H1 (cell line): ENCODE data around the gene HMGN3. TPM values are rescaled to one million over a fixed set of nuclear protein-coding genes. Genes with fewer than 3 reads are reported as not detected.
A peak's percentile ranks its signal among the peaks of the same experiment; 100 is the strongest.

Source experiments
- CTCF ChIA-PET: fragments of 300-600 bp; sonication (Branson Sonifier 250); formaldehyde crosslinking; loops from one replicate; lab custom pipeline; 2021; ENCODE audit not compliant: partially characterized antibody; lab: Charles Lee
- POLR2A ChIA-PET: fragments of 300-600 bp; sonication (Branson Sonifier 250); formaldehyde crosslinking; loops from one replicate; lab custom pipeline; 2021; ENCODE audit warnings: inconsistent platforms; ENCODE audit not compliant: partially characterized antibody; lab: Charles Lee
- DNase-seq, 2 experiments: peaks; one replicate each; pipeline versions ENCODE4 v3.0.0 to v3.0.0-alpha.2; 2010 to 2022; ENCODE audit warnings: low spot score in 2 of 2, low read depth in 1 of 2, mixed read lengths in 1 of 2
- FAIRE-seq: peaks from 2 replicates; lab custom pipeline; 2011; peaks lifted over from hg19 to GRCh38; lab: Jason Lieb, UNC
- H2AFZ ChIP-seq: 2 replicates; pipeline ENCODE4 v1.8.1; 2012; ENCODE audit warnings: low read length, inconsistent platforms
- H2AK5ac ChIP-seq: 2 replicates; pipeline ENCODE4 v1.6.1; 2013; ENCODE audit warnings: low read depth, low read length
- H2BK120ac ChIP-seq: replicated peaks from 2 replicates; pipeline ENCODE3; 2013; ENCODE audit warnings: low read depth, low read length, inconsistent platforms
- H2BK12ac ChIP-seq: 2 replicates; pipeline ENCODE4 v1.6.1; 2013; ENCODE audit warnings: low read depth, low read length
- H2BK15ac ChIP-seq: 2 replicates; pipeline ENCODE4 v1.6.1; 2013; ENCODE audit warnings: low read length
- H2BK20ac ChIP-seq: 2 replicates; pipeline ENCODE4 v1.6.1; 2013; ENCODE audit warnings: low read length
- H2BK5ac ChIP-seq: 2 replicates; pipeline ENCODE4 v1.6.1; 2013; ENCODE audit warnings: low read depth, low read length
- H3K14ac ChIP-seq: 2 replicates; pipeline ENCODE4 v1.6.1; 2013; ENCODE audit warnings: inconsistent platforms; ENCODE audit not compliant: insufficient read length
- H3K18ac ChIP-seq: 2 replicates; pipeline ENCODE4 v1.6.1; 2013; ENCODE audit warnings: low read length; ENCODE audit errors: extremely low read depth
- H3K23ac ChIP-seq: 2 replicates; pipeline ENCODE4 v1.6.1; 2013; ENCODE audit warnings: inconsistent platforms; ENCODE audit not compliant: insufficient read length
- H3K23me2 ChIP-seq: 2 replicates; pipeline ENCODE4 v1.6.1; 2013; ENCODE audit warnings: low read depth, low read length
- H3K27ac ChIP-seq: 2 replicates; pipeline ENCODE4 v1.6.1; 2011; ENCODE audit warnings: low read depth, low read length, inconsistent platforms
- H3K27me3 ChIP-seq, 4 experiments: replicated peaks in 1 of 4; 1 replicate in 1 of 4; 2 replicates in 3 of 4; pipeline versions ENCODE4 v1.6.1 to v1.8.1; 2011 to 2013; ENCODE audit warnings: low read length in 3 of 4, mild to moderate bottlenecking in 3 of 4, inconsistent platforms in 2 of 4, mixed read lengths in 2 of 4, moderate library complexity in 1 of 4; ENCODE audit not compliant: control insufficient read depth in 3 of 4, insufficient read depth in 3 of 4; ENCODE audit errors: extremely low read depth in 1 of 4
- H3K36me3 ChIP-seq, 4 experiments: 2 replicates each; pipeline versions ENCODE4 v1.6.1 to v1.8.1; 2011 to 2013; ENCODE audit warnings: mild to moderate bottlenecking in 4 of 4, low read length in 3 of 4, moderate library complexity in 2 of 4, control low read depth in 1 of 4, inconsistent platforms in 1 of 4; ENCODE audit not compliant: insufficient read depth in 4 of 4, control insufficient read depth in 2 of 4
- H3K4ac ChIP-seq: replicated peaks from 2 replicates; pipeline ENCODE3; 2013; ENCODE audit warnings: low read length, low read depth, mixed read lengths, inconsistent platforms; ENCODE audit not compliant: insufficient read length
- H3K4me1 ChIP-seq, 4 experiments: replicated peaks in 1 of 4; 1 replicate in 1 of 4; 2 replicates in 3 of 4; pipeline versions ENCODE4 v1.6.1 to v1.8.1; 2011 to 2013; ENCODE audit warnings: low read length in 3 of 4, inconsistent platforms in 2 of 4, mixed read lengths in 1 of 4; ENCODE audit not compliant: insufficient read depth in 4 of 4, control insufficient read depth in 3 of 4
- H3K4me2 ChIP-seq, 2 experiments: 2 replicates each; pipeline versions ENCODE4 v1.6.1 to v1.8.1; 2011 to 2013; ENCODE audit warnings: low read depth in 2 of 2, low read length in 2 of 2, control low read depth in 1 of 2, inconsistent platforms in 1 of 2, mild to moderate bottlenecking in 1 of 2; ENCODE audit not compliant: insufficient read depth in 1 of 2
- H3K4me3 ChIP-seq, 4 experiments: fragments of 200-600, 300-600 bp in 1 of 4; sonication (generic), shearing (Covaris generic), sonication (Bioruptor Twin) in 1 of 4; 2 replicates each; pipeline versions ENCODE4 v1.5.1 to v1.8.1; 2011 to 2016; ENCODE audit warnings: low read length in 4 of 4, low read depth in 3 of 4, control low read depth in 2 of 4, inconsistent platforms in 2 of 4, mild to moderate bottlenecking in 2 of 4, mixed read lengths in 1 of 4, moderate library complexity in 1 of 4; ENCODE audit not compliant: insufficient read depth in 2 of 4; ENCODE audit errors: extremely low read depth in 1 of 4
- H3K56ac ChIP-seq: replicated peaks from 2 replicates; pipeline ENCODE3; 2013; ENCODE audit warnings: low read depth, mild to moderate bottlenecking, mixed read lengths, low read length, inconsistent platforms; ENCODE audit not compliant: insufficient read length
- H3K79me1 ChIP-seq: 2 replicates; pipeline ENCODE4 v1.6.1; 2013; ENCODE audit warnings: low read depth, low read length, control low read depth
- H3K79me2 ChIP-seq, 2 experiments: 2 replicates each; pipeline versions ENCODE4 v1.6.1 to v1.8.1; 2012 to 2013; ENCODE audit warnings: low read length in 2 of 2, mild to moderate bottlenecking in 2 of 2, inconsistent platforms in 1 of 2; ENCODE audit not compliant: insufficient read depth in 2 of 2, control insufficient read depth in 1 of 2
- H3K9ac ChIP-seq, 4 experiments: replicated peaks in 1 of 4; 1 replicate in 1 of 4; 2 replicates in 3 of 4; pipeline versions ENCODE4 v1.6.1 to v1.8.1; 2011 to 2013; ENCODE audit warnings: low read depth in 3 of 4, low read length in 3 of 4, control low read depth in 2 of 4, mild to moderate bottlenecking in 2 of 4, moderate library complexity in 2 of 4, inconsistent platforms in 1 of 4; ENCODE audit errors: extremely low read depth in 1 of 4
- H3K9me3 ChIP-seq, 2 experiments: 2 replicates each; pipeline versions ENCODE4 v1.6.1 to v1.8.1; 2012 to 2013; ENCODE audit warnings: mild to moderate bottlenecking in 2 of 2, moderate library complexity in 2 of 2, control low read depth in 1 of 2, inconsistent platforms in 1 of 2, low read depth in 1 of 2, low read length in 1 of 2, mixed read lengths in 1 of 2; ENCODE audit not compliant: insufficient read depth in 2 of 2
- H4K20me1 ChIP-seq, 2 experiments: replicated peaks in 1 of 2; 2 replicates each; pipeline versions ENCODE3 to v1.8.1; 2011 to 2013; ENCODE audit warnings: inconsistent platforms in 2 of 2, low read length in 2 of 2, mild to moderate bottlenecking in 1 of 2; ENCODE audit not compliant: insufficient read depth in 2 of 2, control insufficient read depth in 1 of 2
- H4K5ac ChIP-seq: 2 replicates; pipeline ENCODE4 v1.6.1; 2013; ENCODE audit warnings: low read length, low read depth, mixed read lengths, inconsistent platforms; ENCODE audit not compliant: insufficient read length
- H4K8ac ChIP-seq: 2 replicates; pipeline ENCODE4 v1.8.0; 2013; ENCODE audit warnings: mild to moderate bottlenecking, moderate library complexity, low read length, inconsistent platforms; ENCODE audit not compliant: insufficient read depth; ENCODE audit errors: extremely low read depth
- H4K91ac ChIP-seq: replicated peaks from 2 replicates; pipeline ENCODE3; 2013; ENCODE audit warnings: low read length, mixed read lengths, inconsistent platforms; ENCODE audit not compliant: insufficient read length
- FOSL1 ChIP-seq: IDR thresholded peaks from 2 replicates; pipeline ENCODE4 v1.6.1; 2011; ENCODE audit warnings: mild to moderate bottlenecking, low read depth, low read length, moderate library complexity; ENCODE audit not compliant: insufficient read depth
- RAD21 ChIP-seq, 2 experiments: IDR thresholded peaks in 1 of 2; conservative IDR thresholded peaks in 1 of 2; 2 replicates each; pipeline ENCODE4 v1.6.1; 2011; ENCODE audit warnings: low read depth in 2 of 2, low read length in 2 of 2, improper control_type of control experiment in 1 of 2, inconsistent platforms in 1 of 2, mild to moderate bottlenecking in 1 of 2, moderate library complexity in 1 of 2
- WGBS, 2 experiments: shearing (Covaris generic) in 1 of 2; methylation state at CpG; one replicate each; pipeline versions ENCODE4 v1.1.6 to v1.1.7; 2013 to 2015; ENCODE audit warnings: low lambda C conversion rate in 2 of 2, mixed read lengths in 2 of 2, inconsistent platforms in 1 of 2, low coverage in 1 of 2, missing lambda C conversion rate in 1 of 2; ENCODE audit not compliant: insufficient replicate concordance in 2 of 2, insufficient coverage in 1 of 2, insufficient read length in 1 of 2; ENCODE audit errors: extremely low coverage in 1 of 2, missing lambda C conversion rate in 1 of 2; 5-methylcytosine and 5-hydroxymethylcytosine counted together
- polyA plus RNA-seq, 7 experiments: library from polyadenylated mRNA; depleted of rRNA in 3 of 7; stranded (reverse) in 5 of 7; unstranded in 2 of 7; fragments of >200 nt in 5 of 7; fragments of 200-250 nt in 2 of 7; gene quantifications; 1 replicate in 5 of 7; 2 replicates in 1 of 7; 4 replicates in 1 of 7; pipeline versions ENCODE4 v1.2.1 to v1.2.3, GENCODE V29; 2011 to 2013; ENCODE audit warnings: missing spikeins in 2 of 7, mixed read lengths in 2 of 7
- total RNA-seq: library from RNA; stranded (reverse); fragmentation: NEBNext Ultra II Directional; extraction: Animal tissue kit (Norgen Biotek cat#: 25700); gene quantifications from 2 replicates; pipeline ENCODE4 v1.2.1, GENCODE V29; 2021
- TF ChIP-seq, protein P1 (sequence below), 3 experiments: IDR thresholded peaks; 1 replicate in 2 of 3; 2 replicates in 1 of 3; pipeline versions ENCODE4 v1.5.1 to v1.6.1; 2011; ENCODE audit warnings: low read length in 3 of 3, mild to moderate bottlenecking in 3 of 3, inconsistent platforms in 2 of 3, low read depth in 1 of 3, moderate library complexity in 1 of 3; ENCODE audit not compliant: insufficient read depth in 1 of 3; ENCODE audit errors: control extremely low read depth in 1 of 3

The HMGN3 gene
- total and polyA plus RNA-seq, 2 of the 8 experiments (the other 6 are each of a cell fraction or from before 2014, with no cell fraction given): 84.4 to 167 TPM

DNA sequence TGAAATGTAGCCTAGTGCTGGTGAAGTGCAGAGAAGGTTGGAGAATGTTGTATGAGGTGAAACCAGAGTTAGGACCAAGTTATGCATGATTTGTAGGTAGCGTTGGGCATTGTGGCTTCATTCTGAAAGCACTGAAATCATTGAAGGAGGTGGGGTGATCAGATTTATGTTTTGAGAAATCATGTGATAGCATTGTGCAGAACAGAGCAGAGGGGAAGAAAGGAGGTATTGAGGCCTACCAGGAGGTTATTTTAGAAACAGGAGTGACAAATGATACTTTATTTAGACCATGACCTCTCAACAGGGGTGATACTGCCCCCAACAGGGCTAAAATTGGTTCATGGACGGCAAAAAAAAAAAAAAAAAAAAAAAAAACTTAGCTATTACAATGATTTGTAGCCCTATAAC, 15.6 kb upstream of the HMGN3 start:
- H2BK12ac ChIP-seq: no peak overlapping the region
- H3K18ac ChIP-seq: no peak overlapping the region
- H3K14ac ChIP-seq: no peak overlapping the region
- FAIRE-seq (no peak), DNase-seq (no peak)
- H4K91ac ChIP-seq: no peak overlapping the region
- no peak overlapping the region for H4K5ac ChIP-seq
- no peak overlapping the region for H3K56ac ChIP-seq
- H2BK120ac ChIP-seq: no peak overlapping the region
- H3K79me1 ChIP-seq: no peaks in the 10 kb centered on the region
- no peak overlapping the region for H3K9ac ChIP-seq
- H3K79me2 ChIP-seq: no peaks in the 10 kb centered on the region
- H3K4me1 ChIP-seq: no peaks in the 10 kb centered on the region
- no peak overlapping the region for H3K27ac ChIP-seq
- WGBS, 2 experiments: 55% methylated on average over 2 of the region's 2 CpGs; no CpG with 5 or more reads in 1 of the 2 experiments
- H3K9me3 ChIP-seq: peaks cover 0 to 2% of the 10 kb centered on the region in 2 experiments; a peak in 1 of 4 replicates
- H4K8ac ChIP-seq: no peak overlapping the region
- no peaks in the 10 kb centered on the region for H3K27me3 ChIP-seq
- no peaks in the 10 kb centered on the region for H4K20me1 ChIP-seq
- H2AK5ac ChIP-seq: no peak overlapping the region
- CTCF ChIA-PET: interaction anchor here (0.6 to 1.3 kb wide), 5 partner anchors 9 to 318 kb away, joined by 3 to 5 read pairs (median 3); no protein-coding TSS in a partner anchor
- no peak overlapping the region for H2BK15ac ChIP-seq
- no peak overlapping the region for H3K23ac ChIP-seq
- no peaks in the 10 kb centered on the region for H3K23me2 ChIP-seq
- H2BK20ac ChIP-seq: no peak overlapping the region
- H3K36me3 ChIP-seq: no peaks in the 10 kb centered on the region
- H2AFZ ChIP-seq: no peak overlapping the region
- peak; percentile 57 to 62 for TF ChIP-seq RAD21 (IDR thresholded peaks at IDR 0.05 in 1 of 2, conservative IDR thresholded peaks at IDR 0.05 in 1 of 2; ENCODE audit: low read depth in 2 of 2, low read length in 2 of 2)
- TF ChIP-seq, protein P1, sequence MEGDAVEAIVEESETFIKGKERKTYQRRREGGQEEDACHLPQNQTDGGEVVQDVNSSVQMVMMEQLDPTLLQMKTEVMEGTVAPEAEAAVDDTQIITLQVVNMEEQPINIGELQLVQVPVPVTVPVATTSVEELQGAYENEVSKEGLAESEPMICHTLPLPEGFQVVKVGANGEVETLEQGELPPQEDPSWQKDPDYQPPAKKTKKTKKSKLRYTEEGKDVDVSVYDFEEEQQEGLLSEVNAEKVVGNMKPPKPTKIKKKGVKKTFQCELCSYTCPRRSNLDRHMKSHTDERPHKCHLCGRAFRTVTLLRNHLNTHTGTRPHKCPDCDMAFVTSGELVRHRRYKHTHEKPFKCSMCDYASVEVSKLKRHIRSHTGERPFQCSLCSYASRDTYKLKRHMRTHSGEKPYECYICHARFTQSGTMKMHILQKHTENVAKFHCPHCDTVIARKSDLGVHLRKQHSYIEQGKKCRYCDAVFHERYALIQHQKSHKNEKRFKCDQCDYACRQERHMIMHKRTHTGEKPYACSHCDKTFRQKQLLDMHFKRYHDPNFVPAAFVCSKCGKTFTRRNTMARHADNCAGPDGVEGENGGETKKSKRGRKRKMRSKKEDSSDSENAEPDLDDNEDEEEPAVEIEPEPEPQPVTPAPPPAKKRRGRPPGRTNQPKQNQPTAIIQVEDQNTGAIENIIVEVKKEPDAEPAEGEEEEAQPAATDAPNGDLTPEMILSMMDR (IDR thresholded peaks at IDR 0.05; ENCODE audit: control extremely low read depth in 1 of 3, insufficient read depth in 1 of 3, low read depth in 1 of 3, low read length in 3 of 3): peak in 2 of 3 experiments; percentile 12 to 22; a peak in 2 of 4 replicates
- TF ChIP-seq FOSL1: no peak
- TF ChIP-seq, all 59 proteins: peak for 2
- POLR2A ChIA-PET: no interaction called here
- Histone ChIP-seq H3K4me3 (no peak overlapping the region), H3K4ac (no peak overlapping the region), H2BK5ac (no peak overlapping the region), H3K4me2 (no peak overlapping the region)
